GM03348 (cell line): ENCODE data around the gene MAP3K1.
"Not testable (repeated sequence)": the region's sequence is repeated elsewhere in the genome, so short reads cannot be mapped to it uniquely, and the experiment has no call there.

Experiments
- DNase-seq: peaks from one replicate; pipeline ENCODE4 v3.0.0; 2012; ENCODE audit warnings: low spot score

Gene MAP3K1

GRCh38 chr5:56816546-56817081 is 1.3 kb downstream of the MAP3K1 start:
- DNase-seq, result peak; percentile 73

GRCh38 chr5:56817263-56818014 is 2.1 kb downstream of the MAP3K1 start:
- DNase-seq, result no peak

GRCh38 chr5:56818450-56819037 is 3.2 kb downstream of the MAP3K1 start:
- DNase-seq, result no peak

GRCh38 chr5:56819060-56819881 is 3.9 kb downstream of the MAP3K1 start:
- DNase-seq, result no peak

GRCh38 chr5:56821868-56822267 is 6.5 kb downstream of the MAP3K1 start:
- not testable (repeated sequence) for DNase-seq

GRCh38 chr5:56822981-56823380 is 7.6 kb downstream of the MAP3K1 start:
- DNase-seq, result no peak

GRCh38 chr5:56824019-56824418 is 8.7 kb downstream of the MAP3K1 start:
- no peak for DNase-seq

GRCh38 chr5:56825222-56825824 is 10.0 kb downstream of the MAP3K1 start:
- no peak for DNase-seq

- no peak for DNase-seq
Observed at GRCh38 chr5:56827049-56827448, 11.7 kb downstream of the MAP3K1 start.

- no peak for DNase-seq
Observed at GRCh38 chr5:56827924-56828323, 12.6 kb downstream of the MAP3K1 start.

GRCh38 chr5:56829137-56829908 is 14.0 kb downstream of the MAP3K1 start:
- DNase-seq, result no peak

GRCh38 chr5:56831773-56832172 is 16.4 kb downstream of the MAP3K1 start:
- DNase-seq, result no peak

GRCh38 chr5:56833325-56833724 is 18.0 kb downstream of the MAP3K1 start:
- DNase-seq, result no peak

GRCh38 chr5:56837381-56837780 is 22.0 kb downstream of the MAP3K1 start:
- DNase-seq, result no peak

GRCh38 chr5:56837956-56838355 is 22.6 kb downstream of the MAP3K1 start:
- no peak for DNase-seq

GRCh38 chr5:56838409-56839039 is 23.2 kb downstream of the MAP3K1 start:
- peak; percentile 62 for DNase-seq

- DNase-seq, result no peak
Observed at GRCh38 chr5:56839062-56839461, 23.7 kb downstream of the MAP3K1 start.

GRCh38 chr5:56840597-56840996 is 25.2 kb downstream of the MAP3K1 start:
- DNase-seq, result no peak

- no peak for DNase-seq
Observed at GRCh38 chr5:56845277-56845676, 29.9 kb downstream of the MAP3K1 start.

GRCh38 chr5:56845904-56846480 is 30.6 kb downstream of the MAP3K1 start:
- DNase-seq, result no peak

GRCh38 chr5:56848206-56848605 is 32.9 kb downstream of the MAP3K1 start:
- no peak for DNase-seq
